Esophagus squamous epithelium (tissue), 5 donors: ENCODE measurements around the gene POLR1G. TPM values are rescaled to one million over a fixed set of nuclear protein-coding genes. Genes with fewer than 3 reads are reported as not detected.
"Not testable (repeated sequence)": the region's sequence is repeated elsewhere in the genome, so short reads cannot be mapped to it uniquely, and the experiment has no call there.

Experiments used
- DNase-seq: peaks from one replicate; lab custom pipeline; 2025; lab: John Stamatoyannopoulos, UW
- H3K27ac ChIP-seq, 4 donors: fragments of 200-600 bp; sonication (generic); one replicate each; pipeline ENCODE4 v1.5.1; 2016 to 2019; ENCODE audit warnings: mild to moderate bottlenecking in 1 of 4
- H3K27me3 ChIP-seq, 4 donors: fragments of 200-600 bp; sonication (generic); 1 replicate in 3 of 4; 2 replicates in 1 of 4; pipeline versions ENCODE4 v1.5.1 to v1.6.0; 2017 to 2021; ENCODE audit warnings: antibody characterized with exemption in 1 of 4
- H3K36me3 ChIP-seq, 3 donors: fragments of 200-600 bp; sonication (generic); one replicate each; pipeline ENCODE4 v1.5.1; 2016 to 2019
- H3K4me1 ChIP-seq, 3 donors: fragments of 200-600 bp; sonication (generic); one replicate each; pipeline ENCODE4 v1.5.1; 2017 to 2019
- H3K4me3 ChIP-seq, 4 donors: fragments of 200-600 bp; sonication (generic); 1 replicate in 3 of 4; 2 replicates in 1 of 4; pipeline ENCODE4 v1.5.1; 2016 to 2019; ENCODE audit warnings: mild to moderate bottlenecking in 2 of 4, moderate library complexity in 1 of 4
- H3K9me3 ChIP-seq, 3 donors: fragments of 200-600 bp; sonication (generic); one replicate each; pipeline ENCODE4 v1.5.1; 2016 to 2019
- CTCF ChIP-seq, 6 experiments: fragments of 450-650 bp in 4 of 6; fragments of 200-600 bp in 2 of 6; sonication (generic) in 2 of 6; IDR thresholded peaks; one replicate each; pipeline ENCODE4 v1.5.1; 2016 to 2019; ENCODE audit warnings: antibody characterized with exemption in 6 of 6, mild to moderate bottlenecking in 4 of 6, moderate library complexity in 4 of 6
- POLR2A ChIP-seq, 4 donors: fragments of 450-650 bp; IDR thresholded peaks; one replicate each; pipeline ENCODE4 v1.6.1; 2017; ENCODE audit warnings: antibody characterized with exemption in 4 of 4, mild to moderate bottlenecking in 4 of 4, moderate library complexity in 3 of 4
- WGBS, 2 donors: methylation state at CpG; one replicate each; pipeline ENCODE4 v1.1.5; 2018; 5-methylcytosine and 5-hydroxymethylcytosine counted together
- intact Hi-C: fragments of 100-400 bp; cut with DNase I; formaldehyde crosslinking; loops from one replicate; pipeline ENCODE4 v1.15.0; 2022
- total RNA-seq, 4 donors: library from RNA; depleted of rRNA; stranded (reverse); fragments of >200 nt; gene quantifications; one replicate each; pipeline ENCODE4 v1.1.0, GENCODE V29; 2016
- donor health status: DM: yes; HTN: yes; CAD: no.

Gene POLR1G
- total RNA-seq, 4 donors from 2014 or later: 7.3 to 12.4 (median 9.8) TPM

DNA sequence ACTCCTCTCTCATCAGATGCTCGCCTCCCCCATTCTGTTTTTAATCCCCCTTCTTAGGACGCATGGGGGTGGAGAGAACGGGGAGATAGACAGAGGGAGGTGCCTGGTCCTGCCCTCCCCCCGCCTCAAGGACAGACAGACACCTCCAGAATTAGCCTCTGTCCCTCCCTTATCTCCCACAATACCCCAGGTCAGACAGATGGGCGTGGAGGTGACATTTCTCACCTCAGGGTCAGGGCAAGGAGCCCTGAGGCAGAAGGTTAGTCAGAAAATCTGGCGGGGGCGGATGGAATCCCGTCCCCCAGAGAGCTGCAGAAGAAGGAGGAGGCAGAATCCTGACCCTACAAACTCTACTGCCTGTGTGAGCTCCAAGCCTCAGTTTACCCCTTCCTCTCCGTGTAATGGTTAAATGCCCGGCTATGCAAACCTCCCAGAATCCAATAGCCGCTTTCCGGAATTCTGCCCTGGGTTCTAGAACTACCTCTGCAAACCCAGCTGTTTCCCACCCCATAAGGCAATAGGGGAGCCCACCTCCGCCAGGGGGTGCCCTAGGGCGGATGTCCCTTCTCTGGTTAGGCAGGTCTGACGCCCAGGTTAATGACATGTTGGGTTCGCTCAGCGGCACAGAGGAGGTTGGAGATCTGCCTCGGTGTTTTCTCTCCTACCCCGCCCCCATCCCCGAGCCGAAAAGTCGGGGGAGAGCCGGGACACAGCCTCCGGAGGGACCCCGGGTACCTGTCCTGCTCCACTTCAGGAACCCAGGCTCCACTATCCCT, 2.5 kb upstream of the POLR1G start:
- TF ChIP-seq POLR2A (IDR thresholded peaks at IDR 0.05) (peak in 1 of 4 donors; percentile 46), CTCF (IDR thresholded peaks at IDR 0.05) (peak in 5 of 6 experiments; percentile 34 to 59 (median 42))
- WGBS, 2 donors: 8 to 24% methylated on average over 9 to 18 of the region's 25 CpGs
- peaks cover 0 to 31% (median 0%) of the 10 kb centered on the region in 3 donors for H3K36me3 ChIP-seq
- intact Hi-C loops: no loop called here
- H3K27ac ChIP-seq: peak overlapping the region; percentile 91 to 100 (median 94)
- DNase-seq: no peak
- H3K9me3 ChIP-seq: no peaks in the 10 kb centered on the region
- H3K4me1 ChIP-seq: peaks cover 15 to 91% (median 18%) of the 10 kb centered on the region in 3 donors
- peak overlapping the region; percentile 56 to 81 (median 69) for H3K4me3 ChIP-seq
- peaks cover 0 to 29% (median 2%) of the 10 kb centered on the region in 4 donors for H3K27me3 ChIP-seq

GRCh38 chr19:45404557-45405434, 1.6 kb upstream of the POLR1G start, which contains the start of gene PPP1R13L:
Gene PPP1R13L, minus strand, starts transcription at chr19:45405069. Its CDS starts 6,751 bp downstream, at chr19:45398318.
- peak within 1 kb of the TSS; percentile 56 to 81 (median 69) for H3K4me3 ChIP-seq
- DNase-seq: no peak
- H3K36me3 ChIP-seq: peaks cover 0 to 29% (median 0%) of the 10 kb centered on the region in 3 donors
- no peaks in the 10 kb centered on the region for H3K9me3 ChIP-seq
- peaks cover 0 to 29% (median 2%) of the 10 kb centered on the region in 4 donors for H3K27me3 ChIP-seq
- H3K27ac ChIP-seq: peak within 1 kb of the TSS; percentile 91 to 100 (median 94)
- TF ChIP-seq CTCF (IDR thresholded peaks at IDR 0.05): peak in 1 of 6 experiments; percentile 14
- peak in 3 of 4 donors; percentile 54 to 89 (median 70) for TF ChIP-seq POLR2A (IDR thresholded peaks at IDR 0.05)
- intact Hi-C loops: no loop called here
- peaks cover 14 to 83% (median 15%) of the 10 kb centered on the region in 3 donors for H3K4me1 ChIP-seq
- whole genome bisulfite sequencing, 2 donors: 3 to 10% methylated on average over 10 to 21 of the region's 46 CpGs

DNA sequence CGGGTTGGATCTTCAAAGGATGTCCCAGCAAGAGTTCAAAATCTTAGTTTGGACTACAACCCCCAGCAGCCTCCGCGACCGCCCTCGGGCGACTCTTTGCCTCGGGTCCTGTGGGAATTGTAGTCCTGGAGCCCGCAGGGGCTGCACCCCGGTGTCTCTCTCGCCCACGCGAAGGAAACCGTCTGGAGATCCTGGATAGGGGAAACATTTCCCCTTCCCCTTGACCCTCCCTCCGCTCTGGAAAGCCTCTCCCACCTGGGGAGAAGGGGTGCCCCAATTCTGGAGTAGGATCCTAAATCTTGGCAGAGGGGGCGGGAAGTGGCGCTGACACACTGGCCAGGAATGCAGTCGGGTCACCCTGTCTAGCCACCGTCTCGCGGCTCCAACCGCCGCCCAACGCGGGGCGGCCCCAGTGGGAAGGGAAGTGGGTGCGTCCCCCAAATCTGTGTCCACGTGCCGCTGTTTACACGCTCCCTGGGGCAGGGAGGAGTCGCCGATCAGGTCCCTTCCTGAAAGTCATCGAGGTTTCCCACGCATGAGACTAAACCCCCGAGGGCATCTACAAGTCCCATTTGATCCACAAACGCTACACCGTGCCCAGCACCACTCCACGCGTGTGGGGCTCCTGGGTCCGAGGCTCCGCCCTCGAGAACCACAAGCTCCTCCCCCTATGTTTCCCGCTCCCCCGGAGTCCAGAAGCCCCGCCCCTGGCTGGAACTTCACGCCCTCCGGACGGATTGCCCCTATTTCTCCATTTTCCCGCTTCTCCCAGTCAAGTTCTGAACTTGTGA, 814 bp upstream of the POLR1G start:
- WGBS, 2 donors: 0 to 1% methylated on average over 1 to 18 of the region's 48 CpGs
- H3K36me3 ChIP-seq: peaks cover 0 to 29% (median 0%) of the 10 kb centered on the region in 3 donors
- no peak for DNase-seq
- TF ChIP-seq POLR2A (IDR thresholded peaks at IDR 0.05) (no peak), CTCF (IDR thresholded peaks at IDR 0.05) (no peak)
- no peaks in the 10 kb centered on the region for H3K9me3 ChIP-seq
- intact Hi-C loops: no loop called here
- peaks cover 0 to 29% (median 2%) of the 10 kb centered on the region in 4 donors for H3K27me3 ChIP-seq
- peak overlapping the region; percentile 56 to 81 (median 69) for H3K4me3 ChIP-seq
- peak overlapping the region; percentile 91 to 100 (median 94) for H3K27ac ChIP-seq
- peaks cover 12 to 75% (median 14%) of the 10 kb centered on the region in 3 donors for H3K4me1 ChIP-seq

DNA sequence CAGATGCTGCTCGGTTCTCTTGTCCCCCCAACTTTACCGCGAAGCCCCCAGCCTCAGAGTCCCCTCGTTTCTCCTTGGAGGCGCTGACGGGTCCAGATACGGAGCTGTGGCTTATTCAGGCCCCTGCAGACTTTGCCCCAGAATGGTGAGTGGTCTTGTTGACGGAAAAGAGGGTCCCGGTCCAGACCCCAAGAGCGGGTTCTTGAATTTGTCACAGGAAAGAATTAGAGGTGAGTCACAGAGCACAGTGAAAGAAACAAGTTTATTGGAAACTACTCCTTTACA, 589 bp downstream of the POLR1G start:
- WGBS, 2 donors: 0 to 3% methylated on average over 6 to 7 of the region's 10 CpGs
- TF ChIP-seq CTCF (IDR thresholded peaks at IDR 0.05) (no peak), POLR2A (IDR thresholded peaks at IDR 0.05) (no peak)
- Histone ChIP-seq H3K27ac (peak overlapping the region in 3 of 4 donors; percentile 91 to 100 (median 96)), H3K9me3 (no peaks in the 10 kb centered on the region), H3K36me3 (peaks cover 0 to 33% (median 0%) of the 10 kb centered on the region in 3 donors), H3K4me3 (peak overlapping the region; percentile 56 to 81 (median 69)), H3K27me3 (peaks cover 0 to 29% (median 2%) of the 10 kb centered on the region in 4 donors), H3K4me1 (peaks cover 12 to 61% (median 14%) of the 10 kb centered on the region in 3 donors)
- intact Hi-C loops: no loop called here
- no peak for DNase-seq

DNA sequence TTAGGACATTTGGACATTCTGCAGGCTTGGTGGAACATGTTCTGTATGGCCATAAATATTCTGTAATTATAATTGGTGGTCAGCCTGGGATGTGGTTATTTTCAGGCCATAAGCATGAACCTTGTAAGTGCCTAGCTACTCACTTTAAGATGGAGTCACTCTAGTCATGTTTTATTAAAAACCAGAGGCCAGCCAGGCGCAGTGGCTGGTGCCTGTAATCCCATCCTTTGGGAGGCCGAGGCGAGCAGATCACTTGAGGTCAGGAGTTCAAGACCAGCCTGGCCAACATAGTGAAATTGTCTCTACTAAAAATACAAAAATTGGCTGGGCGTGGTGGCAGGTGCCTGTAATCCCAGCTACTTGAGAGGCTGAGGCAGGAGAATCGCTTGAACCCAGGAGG, 1.1 kb downstream of the POLR1G start:
- peaks cover 0 to 26% (median 2%) of the 10 kb centered on the region in 4 donors for H3K27me3 ChIP-seq
- H3K27ac ChIP-seq, DNase-seq, intact Hi-C loops, H3K9me3 ChIP-seq: not testable (repeated sequence)
- 57 to 72% methylated on average over 4 to 5 of the region's 5 CpGs for WGBS, 2 donors
- peaks cover 0 to 38% (median 0%) of the 10 kb centered on the region in 3 donors for H3K36me3 ChIP-seq
- peak overlapping the region in 1 of 4 donors; percentile 66 for H3K4me3 ChIP-seq
- H3K4me1 ChIP-seq: peaks cover 12 to 55% (median 14%) of the 10 kb centered on the region in 3 donors
